SK-N-SH (cell line): ENCODE measurements around the gene ALX3. TPM values are rescaled to one million over a fixed set of nuclear protein-coding genes. Genes with fewer than 3 reads are reported as not detected.

Experiments used
- CTCF ChIA-PET: fragments of 300-600, 350-600 bp; formaldehyde crosslinking; extraction: SDS; loops from one replicate; lab custom pipeline; 2021; lab: Yijun Ruan, JAX
- POLR2A ChIA-PET: fragments of 350-600 bp; sonication (Branson Sonifier 250); formaldehyde crosslinking; extraction: SDS; loops from one replicate; lab custom pipeline; 2020; ENCODE audit warnings: antibody characterized with exemption, inconsistent platforms; lab: Yijun Ruan, JAX
- DNase-seq: peaks from one replicate; pipeline ENCODE4 v3.0.0; 2012
- H2AFZ ChIP-seq: fragments of 200-600 bp; sonication (generic); 2 replicates; pipeline ENCODE4 v1.8.1; 2016; ENCODE audit warnings: antibody characterized with exemption, mild to moderate bottlenecking, low read depth
- H3F3A ChIP-seq: fragments of 200-600 bp; sonication (generic); replicated peaks from 2 replicates; pipeline ENCODE3; 2016; ENCODE audit warnings: antibody characterized with exemption, mild to moderate bottlenecking; ENCODE audit not compliant: insufficient read depth
- H3K27ac ChIP-seq, 2 experiments: fragments of 200-500 bp in 1 of 2; fragments of 200-600 bp in 1 of 2; sonication (Bioruptor generic) in 1 of 2; sonication (generic), shearing (Covaris generic) in 1 of 2; 2 replicates each; pipeline versions ENCODE4 v1.5.1 to v1.6.1; 2014 to 2016; ENCODE audit warnings: low read depth in 2 of 2, inconsistent platforms in 1 of 2, low read length in 1 of 2, mild to moderate bottlenecking in 1 of 2, mixed read lengths in 1 of 2
- H3K27me3 ChIP-seq: fragments of 200-600 bp; sonication (generic), shearing (Covaris generic); 2 replicates; pipeline ENCODE4 v1.6.1; 2016; ENCODE audit warnings: mixed run types; ENCODE audit not compliant: insufficient read depth
- H3K36me3 ChIP-seq, 2 experiments: fragments of 200-500 bp in 1 of 2; fragments of 200-600 bp in 1 of 2; sonication (Bioruptor generic) in 1 of 2; sonication (generic) in 1 of 2; replicated peaks in 1 of 2; 2 replicates each; pipeline versions ENCODE3 to v1.5.1; 2014 to 2016; ENCODE audit warnings: low read length in 1 of 2, mild to moderate bottlenecking in 1 of 2; ENCODE audit not compliant: insufficient read depth in 2 of 2, control insufficient read depth in 1 of 2
- H3K4me1 ChIP-seq, 2 experiments: fragments of 200-500 bp in 1 of 2; fragments of 200-600 bp in 1 of 2; sonication (Bioruptor generic) in 1 of 2; sonication (generic), shearing (Covaris generic) in 1 of 2; 2 replicates each; pipeline versions ENCODE4 v1.5.1 to v1.6.1; 2014 to 2016; ENCODE audit warnings: low read depth in 1 of 2, low read length in 1 of 2, mixed run types in 1 of 2; ENCODE audit not compliant: insufficient read depth in 2 of 2, control insufficient read depth in 1 of 2
- H3K4me2 ChIP-seq: fragments of 200-600 bp; sonication (generic), shearing (Covaris generic); 2 replicates; pipeline ENCODE4 v1.6.1; 2017; ENCODE audit warnings: mixed run types
- H3K4me3 ChIP-seq, 2 experiments: fragments of 200-500 bp in 1 of 2; fragments of 200-600 bp in 1 of 2; sonication (Bioruptor generic) in 1 of 2; sonication (generic), shearing (Covaris generic) in 1 of 2; 2 replicates each; pipeline versions ENCODE4 v1.5.1 to v1.8.1; 2014 to 2016; ENCODE audit warnings: low read depth in 2 of 2, inconsistent platforms in 1 of 2, low read length in 1 of 2, mild to moderate bottlenecking in 1 of 2, mixed read lengths in 1 of 2, moderate library complexity in 1 of 2
- H3K79me2 ChIP-seq: fragments of 200-600 bp; sonication (generic); 2 replicates; pipeline ENCODE4 v1.8.1; 2017; ENCODE audit warnings: mild to moderate bottlenecking; ENCODE audit not compliant: insufficient read depth
- H3K9ac ChIP-seq: fragments of 200-600 bp; sonication (generic); 2 replicates; pipeline ENCODE4 v1.6.1; 2017; ENCODE audit warnings: mixed run types
- H3K9me2 ChIP-seq: fragments of 200-600 bp; sonication (generic); 2 replicates; pipeline ENCODE4 v1.6.1; 2017; ENCODE audit warnings: mixed run types
- H3K9me3 ChIP-seq: fragments of 200-600 bp; sonication (generic); 2 replicates; pipeline ENCODE4 v1.6.1; 2017; ENCODE audit warnings: mixed run types, mild to moderate bottlenecking, moderate library complexity
- H4K20me1 ChIP-seq: fragments of 200-600 bp; sonication (generic); 2 replicates; pipeline ENCODE4 v1.6.1; 2017; ENCODE audit warnings: mild to moderate bottlenecking, mixed run types; ENCODE audit not compliant: insufficient read depth
- FOSL2 ChIP-seq: IDR thresholded peaks from 2 replicates; pipeline ENCODE4 v1.4.0; 2012; ENCODE audit warnings: low read depth, mild to moderate bottlenecking, moderate library complexity, borderline replicate concordance
- FOXM1 ChIP-seq: IDR thresholded peaks from 2 replicates; pipeline ENCODE4 v1.4.0; 2012; ENCODE audit warnings: low read depth, mild to moderate bottlenecking
- GATA2 ChIP-seq: sonication (generic); formaldehyde crosslinking; IDR thresholded peaks from 2 replicates; pipeline ENCODE4 v1.5.0; 2020; ENCODE audit warnings: mild to moderate bottlenecking, missing genetic modification reagents
- MEF2A ChIP-seq: IDR thresholded peaks from 2 replicates; pipeline ENCODE4 v1.4.0; 2012; ENCODE audit warnings: low read depth, borderline replicate concordance
- PBX3 ChIP-seq: IDR thresholded peaks from 2 replicates; pipeline ENCODE4; 2012
- RAD21 ChIP-seq: IDR thresholded peaks from 2 replicates; pipeline ENCODE4 v1.6.1; 2012; ENCODE audit warnings: mild to moderate bottlenecking, low read length
- REST ChIP-seq: IDR thresholded peaks from 2 replicates; pipeline ENCODE4 v1.6.1; 2012; ENCODE audit warnings: mild to moderate bottlenecking, low read depth, low read length, moderate library complexity
- SMC3 ChIP-seq: IDR thresholded peaks from 2 replicates; pipeline ENCODE4 v1.6.1; 2012; ENCODE audit warnings: low read depth, low read length, improper control_type of control experiment
- TAF1 ChIP-seq: IDR thresholded peaks from 2 replicates; pipeline ENCODE4 v1.6.1; 2012; ENCODE audit warnings: low read depth, mild to moderate bottlenecking, low read length, moderate library complexity, borderline replicate concordance
- USF1 ChIP-seq: IDR thresholded peaks from 2 replicates; pipeline ENCODE4 v1.4.0; 2012; ENCODE audit warnings: low read depth, borderline replicate concordance
- WGBS: methylation state at CpG from one replicate; pipeline ENCODE4 v1.1.6; 2017; ENCODE audit warnings: low lambda C conversion rate; 5-methylcytosine and 5-hydroxymethylcytosine counted together
- polyA plus RNA-seq, 3 experiments: library from polyadenylated mRNA; depleted of rRNA; stranded (reverse); fragments of >200 nt; gene quantifications; 2 replicates each; pipeline ENCODE4 v1.2.3, GENCODE V29; 2012

Gene ALX3
- polyA plus RNA-seq, 1 of the 3 experiments (the other 2 are of a cell fraction) = not detected

- no peaks in the 10 kb centered on the region; the same call in 1 of the 2 replicates for H3K27me3 ChIP-seq
- H3K4me3 ChIP-seq = no peak overlapping the region
- H3K4me2 ChIP-seq = no peak overlapping the region
- H3K4me1 ChIP-seq = peaks cover 0 to 12% of the 10 kb centered on the region in 2 experiments; a peak in 2 of 4 replicates
- no peaks in the 10 kb centered on the region for H3K36me3 ChIP-seq
- WGBS = 94% methylated on average over 13 of the region's 52 CpGs
- H3K9me2 ChIP-seq = no peaks in the 10 kb centered on the region
- H3K9me3 ChIP-seq = no peaks in the 10 kb centered on the region
- H3K27ac ChIP-seq = no peak overlapping the region
- H3K79me2 ChIP-seq = no peaks in the 10 kb centered on the region
- ChIA-PET POLR2A (no interaction called here), CTCF (interaction anchor here (2.4 to 3.6 kb wide), 2 partner anchors 16 to 36 kb away, joined by 13 to 15 read pairs; no protein-coding TSS in a partner anchor)
- no peak overlapping the region for H2AFZ ChIP-seq
- no peaks in the 10 kb centered on the region for H4K20me1 ChIP-seq
- TF ChIP-seq FOXM1 (no peak), PBX3 (no peak), FOSL2 (no peak), RAD21 (no peak), SMC3 (no peak), TAF1 (no peak), MEF2A (no peak), GATA2 (CRISPR knock-in tag) (no peak), USF1 (no peak), REST (no peak)
- no peak for DNase-seq
- H3K9ac ChIP-seq = no peak overlapping the region
- H3F3A ChIP-seq = no peaks in the 10 kb centered on the region
These were observed 196 bp downstream of the ALX3 start for GRCh38 chr1:110070282-110070669.
